GM10248 (cell line): ENCODE measurements around the gene AHDC1.
"Not testable (repeated sequence)": the region's sequence is repeated elsewhere in the genome, so short reads cannot be mapped to it uniquely, and the experiment has no call there.

Experiments used
- CTCF ChIA-PET: fragments of 300-600 bp; sonication (Branson Sonifier 250); formaldehyde crosslinking; extraction: SDS; loops from one replicate; lab custom pipeline; 2021; ENCODE audit warnings: antibody characterized with exemption; lab: Yijun Ruan, JAX
- POLR2A ChIA-PET: fragments of 350-650 bp; sonication (Branson Sonifier 250); formaldehyde crosslinking; extraction: SDS; loops from one replicate; lab custom pipeline; 2020; ENCODE audit warnings: antibody characterized with exemption; lab: Yijun Ruan, JAX
- DNase-seq: peaks from one replicate; pipeline ENCODE4 v3.0.0; 2012; ENCODE audit errors: extremely low spot score
- CTCF ChIP-seq: IDR thresholded peaks from 2 replicates; pipeline ENCODE4 v1.5.1; 2012; ENCODE audit warnings: mild to moderate bottlenecking, low read depth; ENCODE audit errors: extremely low read depth, missing control alignments, control extremely low read depth

The AHDC1 gene

GRCh38 chr1:27648602-27649305, 44.8 kb upstream of the AHDC1 start:
- CTCF ChIA-PET, result interaction anchor here (1.0 to 3.1 kb wide), 8 partner anchors 9 to 261 kb away, joined by 3 to 19 read pairs (median 10); no protein-coding TSS in a partner anchor
- no peak for DNase-seq
- POLR2A ChIA-PET, result interaction anchor here (0.8 kb wide), 1 partner anchor 20 kb away, joined by 3 read pairs; no protein-coding TSS in a partner anchor
- TF ChIP-seq CTCF, result no peak

GRCh38 chr1:27647328-27647727, 43.4 kb upstream of the AHDC1 start:
- ChIA-PET POLR2A (no interaction called here), CTCF (interaction anchor here (0.7 to 3.1 kb wide), 7 partner anchors 9 to 91 kb away, joined by 3 to 19 read pairs (median 4); partner anchors contain the start of gene IFI6)

GRCh38 chr1:27646676-27647075, 42.7 kb upstream of the AHDC1 start:
- TF ChIP-seq CTCF, result no peak
- ChIA-PET POLR2A (no interaction called here), CTCF (interaction anchor here (1.4 to 3.1 kb wide), 4 partner anchors 10 to 38 kb away, joined by 4 to 19 read pairs (median 9); partner anchors contain the start of gene IFI6)
- no peak for DNase-seq

More at GRCh38 chr1:27647328-27647727, 43.4 kb upstream of the AHDC1 start:
- no peak for DNase-seq
- no peak for TF ChIP-seq CTCF

GRCh38 chr1:27645071-27645415, 41.1 kb upstream of the AHDC1 start:
- no peak for DNase-seq
- no peak for TF ChIP-seq CTCF
- ChIA-PET POLR2A (no interaction called here), CTCF (interaction anchor here (0.7 to 2.7 kb wide), 7 partner anchors 11 to 38 kb away, joined by 3 to 26 read pairs (median 10); no protein-coding TSS in a partner anchor)

GRCh38 chr1:27644369-27645070, 40.6 kb upstream of the AHDC1 start:
- POLR2A ChIA-PET, result no interaction called here
- DNase-seq, result no peak
- no peak for TF ChIP-seq CTCF
- CTCF ChIA-PET, result interaction anchor here (0.7 to 2.7 kb wide), 8 partner anchors 12 to 38 kb away, joined by 3 to 26 read pairs (median 8); no protein-coding TSS in a partner anchor

GRCh38 chr1:27643600-27644368, 39.8 kb upstream of the AHDC1 start:
- CTCF ChIA-PET, result interaction anchor here (0.6 to 2.7 kb wide), 12 partner anchors 9 to 185 kb away, joined by 3 to 26 read pairs (median 4); no protein-coding TSS in a partner anchor

GRCh38 chr1:27640514-27640913, 36.6 kb upstream of the AHDC1 start:
- DNase-seq, POLR2A ChIA-PET: not testable (repeated sequence)
- CTCF ChIA-PET, result interaction anchor here (1.1 to 2.8 kb wide), 5 partner anchors 9 to 34 kb away, joined by 3 to 12 read pairs (median 4); no protein-coding TSS in a partner anchor

More at GRCh38 chr1:27643600-27644368, 39.8 kb upstream of the AHDC1 start:
- peak; percentile 80 for TF ChIP-seq CTCF
- POLR2A ChIA-PET, result no interaction called here
- DNase-seq, result peak; percentile 72
